Measurements from ENCODE around the gene PRG3.

The PRG3 gene

GRCh38 chr11:57335343-57336110 lies 45.4 kb downstream of the PRG3 start, which contains the start of gene SSRP1:
Gene SSRP1 (minus strand): TSS chr11:57335892. CDS start chr11:57335121, 771 bp downstream.
- TF ChIP-seq ZNF274 (IDR thresholded peaks at IDR 0.05; ENCODE audit: low read depth, low read length) = no peak
- peak within 1 kb of the TSS; percentile 76 for H3K4me3 ChIP-seq (ENCODE audit: low read length)

- H3K4me3 ChIP-seq (ENCODE audit: low read length) = peak overlapping the region; percentile 76
- TF ChIP-seq ZNF274 (IDR thresholded peaks at IDR 0.05; ENCODE audit: low read depth, low read length) = no peak
Observed at GRCh38 chr11:57335023-57335342, 46.0 kb downstream of the PRG3 start.

- TF ChIP-seq ZNF274 (IDR thresholded peaks at IDR 0.05; ENCODE audit: low read depth, low read length) = no peak
- no peak overlapping the region for H3K4me3 ChIP-seq (ENCODE audit: low read length)
Observed at GRCh38 chr11:57332694-57333440, 48.1 kb downstream of the PRG3 start.

- TF ChIP-seq ZNF274 (IDR thresholded peaks at IDR 0.05; ENCODE audit: low read depth, low read length) = no peak
- no peak overlapping the region for H3K4me3 ChIP-seq (ENCODE audit: low read length)
Observed at GRCh38 chr11:57331720-57332119, 49.2 kb downstream of the PRG3 start.

GRCh38 chr11:57330029-57330428 lies 50.9 kb downstream of the PRG3 start:
- H3K4me3 ChIP-seq (ENCODE audit: low read length) = no peak overlapping the region
- TF ChIP-seq ZNF274 (IDR thresholded peaks at IDR 0.05; ENCODE audit: low read depth, low read length) = no peak

- TF ChIP-seq ZNF274 (IDR thresholded peaks at IDR 0.05; ENCODE audit: low read depth, low read length) = no peak
- no peak overlapping the region for H3K4me3 ChIP-seq (ENCODE audit: low read length)
Observed at GRCh38 chr11:57327721-57328120, 53.2 kb downstream of the PRG3 start.
